IMR-90 (cell line): ENCODE data around the gene ZMYM2.

Source experiments
- CEBPB ChIP-seq: IDR thresholded peaks from 2 replicates; pipeline ENCODE4 v1.6.1; 2012; ENCODE audit warnings: low read depth, low read length, improper control_type of control experiment
- CTCF ChIP-seq: conservative IDR thresholded peaks from 2 replicates; pipeline ENCODE4 v1.5.1; 2012; ENCODE audit warnings: mild to moderate bottlenecking, low read depth, low read length, improper control_type of control experiment
- ELK1 ChIP-seq: fragments of 150-350 bp; IDR thresholded peaks from 2 replicates; pipeline ENCODE4 v1.6.1; 2016; ENCODE audit warnings: low read depth, mild to moderate bottlenecking, low read length, moderate library complexity, borderline replicate concordance
- MAZ ChIP-seq: IDR thresholded peaks from 2 replicates; pipeline ENCODE4 v1.6.1; 2012; ENCODE audit warnings: low read depth, mild to moderate bottlenecking, low read length, improper control_type of control experiment, moderate library complexity, borderline replicate concordance
- POLR2A ChIP-seq: IDR thresholded peaks from 2 replicates; pipeline ENCODE4 v1.6.1; 2012; ENCODE audit warnings: mild to moderate bottlenecking, low read depth, low read length
- RAD21 ChIP-seq: IDR thresholded peaks from 2 replicates; pipeline ENCODE4 v1.6.1; 2012; ENCODE audit warnings: low read length, improper control_type of control experiment
- RFX5 ChIP-seq: IDR thresholded peaks from 2 replicates; pipeline ENCODE4 v1.8.0; 2012; ENCODE audit warnings: low read depth, mild to moderate bottlenecking, low read length, moderate library complexity
- SMC3 ChIP-seq: fragments of 150-350 bp; IDR thresholded peaks from 2 replicates; pipeline ENCODE4 v1.6.1; 2016; ENCODE audit warnings: low read depth, mild to moderate bottlenecking, antibody characterized with exemption, low read length, moderate library complexity
- USF2 ChIP-seq: fragments of 150-350 bp; IDR thresholded peaks from 2 replicates; pipeline ENCODE4 v1.6.1; 2017; ENCODE audit warnings: mild to moderate bottlenecking, antibody characterized with exemption, low read length, low read depth

GRCh38 chr13:19955873-19956559, 2.5 kb upstream of the ZMYM2 start:
- no peak for TF ChIP-seq RFX5
- peak; percentile 64 for TF ChIP-seq CEBPB
- TF ChIP-seq CTCF, result no peak
- no peak for TF ChIP-seq SMC3
- no peak for TF ChIP-seq POLR2A
- TF ChIP-seq MAZ, result no peak
- no peak for TF ChIP-seq ELK1
- TF ChIP-seq USF2, result no peak
- TF ChIP-seq RAD21, result no peak
